Panc1 (cell line): Measurements from ENCODE around the gene PLPP1.

Experiments
- CTCF ChIP-seq: fragments of 450-650 bp; IDR thresholded peaks from 2 replicates; pipeline ENCODE4 v1.5.1; 2017; ENCODE audit warnings: mild to moderate bottlenecking
- POLR2AphosphoS5 ChIP-seq: IDR thresholded peaks from 2 replicates; pipeline ENCODE4 v1.6.1; 2012; ENCODE audit warnings: mild to moderate bottlenecking, low read depth, low read length, moderate library complexity
- REST ChIP-seq, 2 experiments: IDR thresholded peaks; 2 replicates each; pipeline ENCODE4 v1.6.1; 2011 to 2012; ENCODE audit warnings: low read depth in 2 of 2, control low read depth in 1 of 2, low read length in 1 of 2, mild to moderate bottlenecking in 1 of 2, moderate library complexity in 1 of 2; ENCODE audit not compliant: insufficient read depth in 1 of 2
- SIN3A ChIP-seq: IDR thresholded peaks from 2 replicates; pipeline ENCODE4 v1.6.1; 2012; ENCODE audit warnings: low read depth, mild to moderate bottlenecking, low read length, moderate library complexity, borderline replicate concordance; ENCODE audit not compliant: insufficient read depth
- TCF7L2 ChIP-seq: IDR thresholded peaks from 2 replicates; pipeline ENCODE4 v1.6.1; 2011; ENCODE audit warnings: mild to moderate bottlenecking, low read depth, low read length, inconsistent platforms

- TF ChIP-seq CTCF = no peak
- TF ChIP-seq REST (IDR thresholded peaks at IDR 0.05; ENCODE audit: insufficient read depth in 1 of 2, low read depth in 2 of 2, low read length in 1 of 2) = no peak
- no peak for TF ChIP-seq POLR2AphosphoS5
- no peak for TF ChIP-seq SIN3A
- TF ChIP-seq TCF7L2 = no peak
Observed at GRCh38 chr5:55564721-55565120, 30.0 kb upstream of the PLPP1 start.
